Measurements from ENCODE around the gene LCN12. TPM values are rescaled to one million over a fixed set of nuclear protein-coding genes. Genes with fewer than 3 reads are reported as not detected.
A peak's percentile ranks its signal among the peaks of the same experiment; 100 is the strongest.

Gene LCN12
- total RNA-seq, 1 experiment from 2014 or later: 2.1 TPM

- H2BK12ac ChIP-seq (ENCODE audit: insufficient read length, low read depth, low read length): no peak overlapping the region
- H2BK20ac ChIP-seq (ENCODE audit: low read depth, low read length, poor library complexity, severe bottlenecking): no peak overlapping the region
- Mint-ChIP-seq H3K9me3 (no peaks in the 10 kb centered on the region), H3K27ac (peak overlapping the region in 2 of 3 experiments; percentile 24 to 87; a peak in 2 of 7 replicates), H3K4me1 (no peaks in the 10 kb centered on the region), H3K36me3 (ENCODE audit: insufficient read depth in 1 of 3, low read depth in 3 of 3) (peaks cover 36 to 55% (median 54%) of the 10 kb centered on the region in 3 experiments; a peak in 6 of 7 replicates), H3K27me3 (ENCODE audit: low read depth) (no peaks in the 10 kb centered on the region), H3K4me3 (no peak overlapping the region)
- H4K5ac ChIP-seq (ENCODE audit: insufficient read length, low read depth, low read length): no peak overlapping the region
- H3K79me2 ChIP-seq (ENCODE audit: insufficient read depth, low read length): no peaks in the 10 kb centered on the region
- H3K4me1 ChIP-seq (ENCODE audit: insufficient read depth, low read length): no peaks in the 10 kb centered on the region
- no peak overlapping the region for H4K91ac ChIP-seq (ENCODE audit: insufficient read length, low read depth, low read length)
- H3K27me3 ChIP-seq (ENCODE audit: insufficient read depth, low read length): no peaks in the 10 kb centered on the region
- H3K23ac ChIP-seq (ENCODE audit: insufficient read length, low read depth, low read length): no peak overlapping the region
- H3K56ac ChIP-seq (ENCODE audit: insufficient read length, low read depth, low read length): no peak overlapping the region
- H2AFZ ChIP-seq (ENCODE audit: low read length): no peak overlapping the region
- no peak overlapping the region for H2AK5ac ChIP-seq (ENCODE audit: insufficient read length, low read length)
- H4K8ac ChIP-seq (replicated peaks; ENCODE audit: insufficient read length, low read depth, low read length): no peak overlapping the region
- H3K23me2 ChIP-seq (ENCODE audit: insufficient read length, low read depth, low read length, poor library complexity, severe bottlenecking): no peaks in the 10 kb centered on the region
- no peaks in the 10 kb centered on the region for H4K20me1 ChIP-seq (ENCODE audit: control insufficient read depth, insufficient read depth, insufficient read length)
- peaks cover 3% of the 10 kb centered on the region for H3K79me1 ChIP-seq (ENCODE audit: insufficient read depth, low read depth, low read length, poor library complexity, severe bottlenecking)
- H3K14ac ChIP-seq (ENCODE audit: insufficient read depth, low read length): no peak overlapping the region
- no peak overlapping the region for H3K4ac ChIP-seq (ENCODE audit: low read depth, low read length)
- H3K18ac ChIP-seq (ENCODE audit: insufficient read length, low read depth, low read length): no peak overlapping the region
- DNase-seq: peak; percentile 21
- H3K9me3 ChIP-seq (ENCODE audit: control insufficient read depth, low read depth, low read length): no peaks in the 10 kb centered on the region
- WGBS (ENCODE audit: extremely low coverage, insufficient read length, low lambda C conversion rate): no CpG with 5 or more reads among the region's 32 CpGs
- no peak overlapping the region for H2BK15ac ChIP-seq (ENCODE audit: low read depth, low read length)
- no peak overlapping the region for H2BK5ac ChIP-seq (ENCODE audit: insufficient read length, low read length)
- no peak overlapping the region for H3T11ph ChIP-seq (ENCODE audit: low read length)
- TF ChIP-seq CTCF (conservative IDR thresholded peaks at IDR 0.05): no peak
- no peak overlapping the region for H3K4me2 ChIP-seq (ENCODE audit: insufficient read depth, insufficient read length, low read length)
- no peak overlapping the region for H3K27ac ChIP-seq (ENCODE audit: insufficient read length, low read depth, low read length)
- no peak overlapping the region for H3K9ac ChIP-seq (ENCODE audit: extremely low read depth, insufficient read length, low read length)
- no peak overlapping the region for H2BK120ac ChIP-seq (ENCODE audit: low read depth, low read length, poor library complexity, severe bottlenecking)
Measured at GRCh38 chr9:136916330-136917184, 35.5 kb upstream of the LCN12 start.
